A549 (cell line): ENCODE data around the gene POLR3B.

Experiments
- CBX8 ChIP-seq: fragments of 200-600 bp; sonication (generic); IDR thresholded peaks from 2 replicates; pipeline ENCODE4 v1.6.1; 2016
- CTCF ChIP-seq: fragments of >200 bp; sonication (Bioruptor Twin); formaldehyde crosslinking; IDR thresholded peaks from 3 replicates; pipeline ENCODE4 v1.5.1; 2016
- NFE2L2 ChIP-seq: fragments of 150-350 bp; conservative IDR thresholded peaks from 2 replicates; pipeline ENCODE4 v1.6.1; 2014; ENCODE audit warnings: low read length
- POLR2A ChIP-seq: IDR thresholded peaks from 2 replicates; pipeline ENCODE4 v1.6.1; 2012; ENCODE audit warnings: mild to moderate bottlenecking, low read length

- TF ChIP-seq POLR2A, result no peak
- TF ChIP-seq CTCF, result no peak
- no peak for TF ChIP-seq CBX8
- TF ChIP-seq NFE2L2, result no peak
Observed at GRCh38 chr12:106551410-106551809, 193.9 kb downstream of the POLR3B start.
